WTC11 (cell line): ENCODE data around the gene NUDT3. TPM values are rescaled to one million over a fixed set of nuclear protein-coding genes. Genes with fewer than 3 reads are reported as not detected.
A peak's percentile ranks its signal among the peaks of the same experiment; 100 is the strongest.
"Not testable (repeated sequence)": the region's sequence is repeated elsewhere in the genome, so short reads cannot be mapped to it uniquely, and the experiment has no call there.

Source experiments
- ATAC-seq: fragments of 200-7000 bp; cut with Tn5 transposase; 2 replicates; pipeline ENCODE4 v1.10.0; 2021; ENCODE audit warnings: mild to moderate bottlenecking, moderate library complexity
- CTCF ChIA-PET: fragments of 300-600 bp; sonication (Branson Sonifier 250); formaldehyde crosslinking; loops from one replicate; lab custom pipeline; 2021; ENCODE audit warnings: antibody characterized with exemption; lab: Charles Lee
- POLR2A ChIA-PET: fragments of 350-600 bp; sonication (Branson Sonifier 250); formaldehyde crosslinking; loops from one replicate; lab custom pipeline; 2021; ENCODE audit warnings: antibody characterized with exemption; lab: Charles Lee
- DNase-seq: peaks from one replicate; pipeline ENCODE4 v3.0.0; 2021; ENCODE audit warnings: low spot score
- H3K27ac Mint-ChIP-seq: 2 replicates; pipeline ENCODE4 v1.8.0; 2021; ENCODE audit warnings: mixed read lengths
- H3K27me3 Mint-ChIP-seq: 2 replicates; pipeline ENCODE4 v1.8.0; 2021; ENCODE audit warnings: low read depth, mild to moderate bottlenecking, moderate library complexity, mixed read lengths
- H3K36me3 Mint-ChIP-seq: 2 replicates; pipeline ENCODE4 v1.8.0; 2021; ENCODE audit warnings: mixed read lengths
- H3K4me1 Mint-ChIP-seq: 2 replicates; pipeline ENCODE4 v1.8.0; 2022; ENCODE audit warnings: mixed read lengths
- H3K4me3 Mint-ChIP-seq: 2 replicates; pipeline ENCODE4 v1.8.0; 2021; ENCODE audit warnings: mild to moderate bottlenecking, moderate library complexity, mixed read lengths
- H3K9me3 Mint-ChIP-seq: 2 replicates; pipeline ENCODE4 v1.8.0; 2021; ENCODE audit warnings: mixed read lengths
- ATF1 ChIP-seq: sonication (generic); formaldehyde crosslinking; IDR thresholded peaks from 2 replicates; pipeline ENCODE4 v1.8.1; 2023; ENCODE audit warnings: mild to moderate bottlenecking, moderate library complexity, missing genetic modification reagents
- CREB1 ChIP-seq: sonication (generic); formaldehyde crosslinking; IDR thresholded peaks from 2 replicates; pipeline ENCODE4 v1.8.0; 2023; ENCODE audit warnings: mild to moderate bottlenecking, missing genetic modification reagents
- ETV6 ChIP-seq: sonication (generic); formaldehyde crosslinking; IDR thresholded peaks from 2 replicates; pipeline ENCODE4 v1.8.1; 2022; ENCODE audit warnings: mild to moderate bottlenecking, missing genetic modification reagents
- FOXJ3 ChIP-seq: sonication (generic); formaldehyde crosslinking; IDR thresholded peaks from 2 replicates; pipeline ENCODE4 v1.9.0; 2021; ENCODE audit warnings: missing genetic modification reagents, mild to moderate bottlenecking, borderline replicate concordance
- IRF1 ChIP-seq: sonication (generic); formaldehyde crosslinking; IDR thresholded peaks from 2 replicates; pipeline ENCODE4 v1.8.0; 2023; ENCODE audit warnings: missing genetic modification reagents
- JAZF1 ChIP-seq: fragments of 250-450 bp; sonication (Bioruptor Pico); IDR thresholded peaks from 2 replicates; pipeline ENCODE4 v1.9.0; 2021; ENCODE audit warnings: moderate library complexity, mild to moderate bottlenecking, inconsistent platforms
- JUN ChIP-seq: sonication (generic); formaldehyde crosslinking; IDR thresholded peaks from 2 replicates; pipeline ENCODE4 v1.8.0; 2023; ENCODE audit warnings: mild to moderate bottlenecking, missing genetic modification reagents
- MYBL2 ChIP-seq: sonication (generic); formaldehyde crosslinking; IDR thresholded peaks from 2 replicates; pipeline ENCODE4 v1.8.1; 2023; ENCODE audit warnings: mild to moderate bottlenecking, moderate library complexity, missing genetic modification reagents
- NFATC4 ChIP-seq: fragments of 250-450 bp; sonication (Bioruptor Pico); IDR thresholded peaks from 2 replicates; pipeline ENCODE4 v1.9.0; 2021; ENCODE audit warnings: mild to moderate bottlenecking
- NFYB ChIP-seq: sonication (generic); formaldehyde crosslinking; conservative IDR thresholded peaks from 2 replicates; pipeline ENCODE4 v1.8.0; 2022; ENCODE audit warnings: low read depth, missing genetic modification reagents
- PRDM15 ChIP-seq: sonication (generic); formaldehyde crosslinking; IDR thresholded peaks from 2 replicates; pipeline ENCODE4 v1.8.0; 2022; ENCODE audit warnings: missing genetic modification reagents
- PRRX2 ChIP-seq: fragments of 250-450 bp; sonication (Bioruptor Pico); IDR thresholded peaks from 2 replicates; pipeline ENCODE4 v1.8.0; 2021; ENCODE audit warnings: mild to moderate bottlenecking
- RELA ChIP-seq: sonication (generic); formaldehyde crosslinking; IDR thresholded peaks from 2 replicates; pipeline ENCODE4 v1.8.1; 2022; ENCODE audit warnings: missing genetic modification reagents, mild to moderate bottlenecking, borderline replicate concordance
- TCF7 ChIP-seq: sonication (generic); formaldehyde crosslinking; IDR thresholded peaks from 2 replicates; pipeline ENCODE4 v1.8.0; 2022; ENCODE audit warnings: mild to moderate bottlenecking, low read depth, missing genetic modification reagents, moderate library complexity
- ZNF121 ChIP-seq: sonication (generic); formaldehyde crosslinking; IDR thresholded peaks from 2 replicates; pipeline ENCODE4 v1.8.0; 2023; ENCODE audit warnings: missing genetic modification reagents
- ZNF138 ChIP-seq: sonication (generic); formaldehyde crosslinking; conservative IDR thresholded peaks from 2 replicates; pipeline ENCODE4 v1.8.1; 2022; ENCODE audit warnings: mild to moderate bottlenecking, moderate library complexity, missing genetic modification reagents
- total RNA-seq: library from RNA; stranded (reverse); gene quantifications from 3 replicates; pipeline ENCODE4 v1.2.3, GENCODE V29; 2021
- TF ChIP-seq, protein P1 (sequence below): fragments of 250-450 bp; sonication (Bioruptor Pico); IDR thresholded peaks from 2 replicates; pipeline ENCODE4 v1.9.0; 2021; ENCODE audit warnings: moderate library complexity, mild to moderate bottlenecking, inconsistent platforms, borderline replicate concordance
- TF ChIP-seq, protein P2 (sequence below): fragments of 250-450 bp; sonication (Bioruptor Pico); IDR thresholded peaks from 2 replicates; pipeline ENCODE4 v1.9.0; 2021; ENCODE audit warnings: mild to moderate bottlenecking
- TF ChIP-seq, protein P3 (sequence below): sonication (generic); formaldehyde crosslinking; conservative IDR thresholded peaks from 2 replicates; pipeline ENCODE4 v1.8.1; 2022; ENCODE audit warnings: mild to moderate bottlenecking, missing genetic modification reagents
- TF ChIP-seq, protein P4 (sequence below): sonication (generic); formaldehyde crosslinking; conservative IDR thresholded peaks from 2 replicates; pipeline ENCODE4 v1.8.1; 2023; ENCODE audit warnings: mild to moderate bottlenecking, low read depth, missing genetic modification reagents, moderate library complexity

NUDT3 gene
- total RNA-seq, 1 experiment from 2014 or later: 30.0 TPM

DNA sequence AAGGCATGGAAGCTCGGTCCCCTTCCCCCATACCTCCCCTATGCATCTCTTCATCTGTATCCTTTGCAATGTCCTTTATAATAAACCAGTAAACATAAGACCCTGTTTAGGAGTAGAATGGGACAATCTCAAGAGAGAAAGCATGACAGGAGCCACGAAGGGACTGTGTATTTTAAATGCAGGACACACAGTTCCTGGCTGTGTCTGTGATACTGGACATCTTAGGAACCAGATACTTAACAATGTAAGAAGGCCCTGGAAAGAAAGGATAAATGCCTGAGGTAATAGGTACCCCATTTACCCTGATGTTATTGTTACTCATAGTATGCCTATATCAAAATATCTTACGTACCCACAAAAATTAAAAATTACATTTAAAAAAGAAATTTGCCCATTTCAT, 36.6 kb downstream of the NUDT3 start (continued):
- TF ChIP-seq, protein P1, sequence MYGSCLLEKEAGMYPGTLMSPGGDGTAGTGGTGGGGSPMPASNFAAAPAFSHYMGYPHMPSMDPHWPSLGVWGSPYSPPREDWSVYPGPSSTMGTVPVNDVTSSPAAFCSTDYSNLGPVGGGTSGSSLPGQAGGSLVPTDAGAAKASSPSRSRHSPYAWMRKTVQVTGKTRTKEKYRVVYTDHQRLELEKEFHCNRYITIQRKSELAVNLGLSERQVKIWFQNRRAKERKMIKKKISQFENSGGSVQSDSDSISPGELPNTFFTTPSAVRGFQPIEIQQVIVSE (CRISPR knock-in tag): no peak
- TF ChIP-seq, protein P2, sequence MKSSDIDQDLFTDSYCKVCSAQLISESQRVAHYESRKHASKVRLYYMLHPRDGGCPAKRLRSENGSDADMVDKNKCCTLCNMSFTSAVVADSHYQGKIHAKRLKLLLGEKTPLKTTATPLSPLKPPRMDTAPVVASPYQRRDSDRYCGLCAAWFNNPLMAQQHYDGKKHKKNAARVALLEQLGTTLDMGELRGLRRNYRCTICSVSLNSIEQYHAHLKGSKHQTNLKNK (CRISPR knock-in tag): no peak
- TF ChIP-seq NFYB (CRISPR knock-in tag): no peak
- TF ChIP-seq ETV6 (CRISPR knock-in tag): no peak
- TF ChIP-seq IRF1 (CRISPR knock-in tag): no peak
- no peak for TF ChIP-seq FOXJ3 (CRISPR knock-in tag)
- TF ChIP-seq ATF1 (CRISPR knock-in tag): no peak

DNA sequence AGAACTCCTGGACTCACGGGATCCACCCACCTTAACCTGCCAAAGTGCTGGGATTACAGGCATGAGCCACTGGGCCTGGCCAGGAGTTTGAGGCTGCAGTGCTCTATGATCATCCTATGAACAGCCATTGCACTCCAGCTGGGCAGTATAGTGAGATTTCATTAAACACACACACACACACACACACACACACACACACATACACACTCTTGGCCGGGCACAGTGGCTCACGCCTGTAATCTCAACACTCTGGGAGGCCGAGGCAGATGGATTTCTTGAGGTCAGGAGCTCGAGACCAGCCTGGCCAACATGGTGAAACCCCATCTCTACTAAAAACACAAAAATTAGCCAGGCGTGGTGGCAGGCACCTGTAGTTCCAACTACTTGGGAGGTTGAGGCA, 38.2 kb downstream of the NUDT3 start:
- H3K36me3 Mint-ChIP-seq, ATAC-seq: not testable (repeated sequence)
- 0 out of 2 replicates have a peak, but pooled peaks have one; percentile 52 for TF ChIP-seq ZNF121
- TF ChIP-seq, all 79 proteins: peak for 1; not testable (repeated sequence) for 78
- DNase-seq, POLR2A ChIA-PET, H3K4me1 Mint-ChIP-seq, H3K9me3 Mint-ChIP-seq, CTCF ChIA-PET, H3K27ac Mint-ChIP-seq, H3K27me3 Mint-ChIP-seq, H3K4me3 Mint-ChIP-seq: not testable (repeated sequence)

DNA sequence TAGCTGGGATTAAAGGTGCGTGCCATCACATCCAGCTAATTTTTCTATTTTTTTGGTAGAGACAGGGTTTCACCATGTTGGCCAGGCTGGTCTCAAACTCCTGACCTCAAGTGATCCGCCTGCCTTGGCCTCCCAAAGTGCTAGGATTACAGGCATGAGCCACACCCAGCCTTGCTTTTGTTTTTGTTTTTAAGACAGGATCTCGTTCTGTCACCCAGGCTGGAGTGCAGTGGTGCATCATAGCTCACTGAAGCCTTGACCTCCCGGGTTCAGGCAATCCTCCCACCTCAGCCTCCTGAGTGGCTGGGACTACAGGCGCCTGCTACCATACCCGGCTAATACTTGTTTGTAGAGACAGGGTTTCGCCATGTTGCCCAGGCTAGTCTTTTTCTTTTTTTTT, 38.9 kb downstream of the NUDT3 start:
- POLR2A ChIA-PET: interaction anchor here (0.6 kb wide), 1 partner anchor 184 kb away, joined by 3 read pairs; no protein-coding TSS in a partner anchor
- H3K4me1 Mint-ChIP-seq, H3K27me3 Mint-ChIP-seq, H3K9me3 Mint-ChIP-seq, CTCF ChIA-PET, H3K27ac Mint-ChIP-seq, H3K4me3 Mint-ChIP-seq, ATAC-seq, H3K36me3 Mint-ChIP-seq, DNase-seq: not testable (repeated sequence)

DNA sequence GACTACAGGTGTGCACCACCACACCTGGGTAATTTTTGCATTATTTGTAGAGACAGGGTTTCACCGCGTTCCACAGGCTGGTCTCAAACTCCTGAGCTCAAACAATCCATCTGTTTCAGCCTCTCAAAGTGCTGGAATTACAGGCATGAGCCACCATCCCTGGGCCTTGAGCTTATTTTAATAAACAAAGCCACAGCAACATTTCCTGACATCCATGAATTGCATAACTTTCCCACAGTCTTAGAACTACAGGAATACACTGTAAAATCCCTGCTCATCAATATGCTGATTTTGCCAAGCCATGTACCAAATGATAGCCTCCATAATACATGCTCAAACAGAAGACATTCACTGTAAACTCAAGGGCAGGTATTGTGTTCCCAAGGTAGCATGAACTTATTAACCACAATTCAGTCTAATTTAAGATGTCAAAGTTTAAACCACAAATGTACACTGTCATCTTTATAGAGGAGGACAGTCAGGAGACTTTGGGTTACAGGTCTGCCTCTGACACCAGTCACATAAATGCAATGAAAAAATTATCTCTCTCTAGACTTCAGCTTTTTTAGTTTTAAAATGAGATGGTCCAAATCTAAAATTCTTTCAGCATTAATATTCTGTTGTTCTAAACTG, 40.0 kb downstream of the NUDT3 start:
- Mint-ChIP-seq H3K27ac (peak overlapping the region; percentile 45), H3K27me3 (no peaks in the 10 kb centered on the region), H3K4me3 (no peak overlapping the region), H3K4me1 (peaks cover 4% of the 10 kb centered on the region; the same call in 1 of the 2 replicates), H3K36me3 (no peaks in the 10 kb centered on the region), H3K9me3 (no peaks in the 10 kb centered on the region)
- CTCF ChIA-PET: interaction anchor here (0.6 kb wide), 1 partner anchor 570 kb away, joined by 4 read pairs; no protein-coding TSS in a partner anchor
- POLR2A ChIA-PET: interaction anchor here (0.6 kb wide), 1 partner anchor 1300 kb away, joined by 3 read pairs; no protein-coding TSS in a partner anchor
- ATAC-seq (no peak), DNase-seq (no peak)
- TF ChIP-seq CREB1 (CRISPR knock-in tag): no peak
- no peak for TF ChIP-seq PRDM15 (CRISPR knock-in tag)
- no peak for TF ChIP-seq RELA (CRISPR knock-in tag)
- TF ChIP-seq, protein P3, sequence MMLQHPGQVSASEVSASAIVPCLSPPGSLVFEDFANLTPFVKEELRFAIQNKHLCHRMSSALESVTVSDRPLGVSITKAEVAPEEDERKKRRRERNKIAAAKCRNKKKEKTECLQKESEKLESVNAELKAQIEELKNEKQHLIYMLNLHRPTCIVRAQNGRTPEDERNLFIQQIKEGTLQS (CRISPR knock-in tag): no peak
- TF ChIP-seq NFATC4 (CRISPR knock-in tag): no peak
- no peak for TF ChIP-seq TCF7 (CRISPR knock-in tag)
- TF ChIP-seq ZNF138 (CRISPR knock-in tag): no peak
- TF ChIP-seq PRRX2 (CRISPR knock-in tag): no peak
- TF ChIP-seq MYBL2 (CRISPR knock-in tag): no peak
- no peak for TF ChIP-seq JUN
- TF ChIP-seq, protein P4, sequence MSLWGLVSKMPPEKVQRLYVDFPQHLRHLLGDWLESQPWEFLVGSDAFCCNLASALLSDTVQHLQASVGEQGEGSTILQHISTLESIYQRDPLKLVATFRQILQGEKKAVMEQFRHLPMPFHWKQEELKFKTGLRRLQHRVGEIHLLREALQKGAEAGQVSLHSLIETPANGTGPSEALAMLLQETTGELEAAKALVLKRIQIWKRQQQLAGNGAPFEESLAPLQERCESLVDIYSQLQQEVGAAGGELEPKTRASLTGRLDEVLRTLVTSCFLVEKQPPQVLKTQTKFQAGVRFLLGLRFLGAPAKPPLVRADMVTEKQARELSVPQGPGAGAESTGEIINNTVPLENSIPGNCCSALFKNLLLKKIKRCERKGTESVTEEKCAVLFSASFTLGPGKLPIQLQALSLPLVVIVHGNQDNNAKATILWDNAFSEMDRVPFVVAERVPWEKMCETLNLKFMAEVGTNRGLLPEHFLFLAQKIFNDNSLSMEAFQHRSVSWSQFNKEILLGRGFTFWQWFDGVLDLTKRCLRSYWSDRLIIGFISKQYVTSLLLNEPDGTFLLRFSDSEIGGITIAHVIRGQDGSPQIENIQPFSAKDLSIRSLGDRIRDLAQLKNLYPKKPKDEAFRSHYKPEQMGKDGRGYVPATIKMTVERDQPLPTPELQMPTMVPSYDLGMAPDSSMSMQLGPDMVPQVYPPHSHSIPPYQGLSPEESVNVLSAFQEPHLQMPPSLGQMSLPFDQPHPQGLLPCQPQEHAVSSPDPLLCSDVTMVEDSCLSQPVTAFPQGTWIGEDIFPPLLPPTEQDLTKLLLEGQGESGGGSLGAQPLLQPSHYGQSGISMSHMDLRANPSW (CRISPR knock-in tag): no peak
- no peak for TF ChIP-seq JAZF1
